ENCODE measurements around the gene TRMT2A.
"Not testable (repeated sequence)": the region's sequence is repeated elsewhere in the genome, so short reads cannot be mapped to it uniquely, and the experiment has no call there.

TRMT2A gene, protein sequence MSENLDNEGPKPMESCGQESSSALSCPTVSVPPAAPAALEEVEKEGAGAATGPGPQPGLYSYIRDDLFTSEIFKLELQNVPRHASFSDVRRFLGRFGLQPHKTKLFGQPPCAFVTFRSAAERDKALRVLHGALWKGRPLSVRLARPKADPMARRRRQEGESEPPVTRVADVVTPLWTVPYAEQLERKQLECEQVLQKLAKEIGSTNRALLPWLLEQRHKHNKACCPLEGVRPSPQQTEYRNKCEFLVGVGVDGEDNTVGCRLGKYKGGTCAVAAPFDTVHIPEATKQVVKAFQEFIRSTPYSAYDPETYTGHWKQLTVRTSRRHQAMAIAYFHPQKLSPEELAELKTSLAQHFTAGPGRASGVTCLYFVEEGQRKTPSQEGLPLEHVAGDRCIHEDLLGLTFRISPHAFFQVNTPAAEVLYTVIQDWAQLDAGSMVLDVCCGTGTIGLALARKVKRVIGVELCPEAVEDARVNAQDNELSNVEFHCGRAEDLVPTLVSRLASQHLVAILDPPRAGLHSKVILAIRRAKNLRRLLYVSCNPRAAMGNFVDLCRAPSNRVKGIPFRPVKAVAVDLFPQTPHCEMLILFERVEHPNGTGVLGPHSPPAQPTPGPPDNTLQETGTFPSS

DNA sequence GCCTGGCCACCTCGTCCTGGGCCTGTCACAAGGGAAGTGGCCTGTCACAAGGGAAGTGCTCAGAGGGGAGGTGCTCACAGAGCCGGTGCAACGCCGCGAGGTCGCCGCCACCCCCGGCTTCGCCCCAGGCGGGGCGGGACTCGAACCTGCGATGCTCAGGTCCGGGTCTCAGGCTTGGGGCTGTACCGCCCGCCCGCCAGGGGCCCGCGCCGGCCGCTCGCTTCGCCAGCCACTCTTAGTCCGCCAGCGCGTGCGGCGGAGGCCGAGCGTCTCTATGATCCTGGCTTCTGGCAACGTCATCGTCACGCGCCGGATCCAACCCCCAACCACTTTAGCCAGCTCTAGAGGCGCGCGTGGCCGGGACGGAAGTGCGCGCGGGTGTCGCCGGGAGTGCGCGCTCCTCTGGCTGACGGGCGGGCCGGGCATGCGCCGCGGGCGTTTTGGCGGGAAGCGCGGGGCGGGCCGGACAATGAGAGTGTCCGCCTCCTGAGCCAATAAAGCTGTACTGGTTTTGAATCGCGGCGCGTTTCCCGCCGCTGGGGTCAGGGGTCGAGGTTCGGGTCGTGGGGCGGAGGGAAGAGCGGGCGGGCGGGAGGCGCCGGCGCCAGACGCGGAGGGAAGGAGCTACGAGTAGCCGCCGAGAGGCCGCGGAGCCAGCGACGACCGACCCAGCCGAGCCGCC is at the start of gene TRMT2A:
TSS of gene TRMT2A (minus strand) at position 276 of the 682 bp plus-strand sequence. CDS start 320 bp downstream, outside the sequence.
- in situ Hi-C loops (cut with HindIII; ENCODE audit: low pct_unique_long_range_greater_than_20kb, low sequenced_read_pairs), result no loop called here
- DNase-seq (ENCODE audit: low read depth in 1 of 2, low spot score in 1 of 2), result peak; percentile 91 to 97
- no peak for TF ChIP-seq JUND (IDR thresholded peaks at IDR 0.05; ENCODE audit: low read depth)

DNA sequence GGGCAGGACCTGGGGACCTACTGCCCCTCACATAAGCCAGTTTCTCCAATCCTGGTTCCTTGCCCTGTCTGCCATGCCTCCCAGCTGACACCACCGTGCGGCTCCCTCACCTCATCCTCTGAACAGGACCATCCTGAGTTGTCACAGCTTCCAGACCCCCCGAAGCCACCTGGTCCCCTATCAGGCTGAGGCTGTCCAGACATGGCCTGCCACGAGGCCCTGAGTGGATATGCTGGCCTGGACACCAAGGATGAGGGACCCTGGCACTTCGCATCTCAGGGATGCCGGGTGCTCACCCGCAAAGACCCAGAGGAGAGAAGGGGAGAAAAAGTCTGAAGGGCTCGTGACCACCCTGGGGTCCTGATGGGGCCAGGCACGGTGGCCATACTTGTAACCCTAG is 49.7 kb upstream of the TRMT2A start:
- no peak for DNase-seq (ENCODE audit: low read depth in 1 of 2, low spot score in 1 of 2)
- TF ChIP-seq JUND (IDR thresholded peaks at IDR 0.05; ENCODE audit: low read depth), result no peak
- in situ Hi-C loops (cut with HindIII; ENCODE audit: low pct_unique_long_range_greater_than_20kb, low sequenced_read_pairs), result no loop called here

- no peak for DNase-seq (ENCODE audit: low read depth in 1 of 2, low spot score in 1 of 2)
- no peak for TF ChIP-seq JUND (IDR thresholded peaks at IDR 0.05; ENCODE audit: low read depth)
- in situ Hi-C loops (cut with HindIII; ENCODE audit: low pct_unique_long_range_greater_than_20kb, low sequenced_read_pairs), result no loop called here
These were observed 48.9 kb upstream of the TRMT2A start for GRCh38 chr22:20165913-20166312.

DNA sequence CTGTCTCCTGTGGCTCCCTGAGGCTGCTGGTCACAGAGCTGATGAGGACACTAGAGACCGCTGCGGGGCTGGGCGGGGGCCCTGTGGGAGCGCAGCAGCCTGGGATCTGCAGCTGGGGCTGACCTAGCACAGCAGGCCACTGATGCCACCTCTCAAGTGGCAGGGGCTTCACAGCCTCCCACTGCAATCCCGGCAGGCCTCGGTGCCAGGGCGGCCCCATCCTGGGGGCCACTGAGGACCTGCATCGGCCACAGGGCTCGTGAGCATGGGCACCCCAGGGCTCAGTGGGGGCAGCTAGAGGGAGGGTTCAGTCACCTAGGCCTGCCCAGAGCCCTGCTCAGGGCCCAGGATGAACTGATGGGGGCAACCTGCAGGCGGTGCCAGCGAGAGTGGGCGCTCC is 48.4 kb upstream of the TRMT2A start:
- in situ Hi-C loops (cut with HindIII; ENCODE audit: low pct_unique_long_range_greater_than_20kb, low sequenced_read_pairs), result no loop called here
- no peak for TF ChIP-seq JUND (IDR thresholded peaks at IDR 0.05; ENCODE audit: low read depth)
- DNase-seq (ENCODE audit: low read depth in 1 of 2, low spot score in 1 of 2), result no peak

GRCh38 chr22:20164863-20165262 is 47.8 kb upstream of the TRMT2A start:
- in situ Hi-C loops (cut with HindIII; ENCODE audit: low pct_unique_long_range_greater_than_20kb, low sequenced_read_pairs), result no loop called here
- no peak for DNase-seq (ENCODE audit: low read depth in 1 of 2, low spot score in 1 of 2)
- no peak for TF ChIP-seq JUND (IDR thresholded peaks at IDR 0.05; ENCODE audit: low read depth)

- in situ Hi-C loops (cut with HindIII; ENCODE audit: low pct_unique_long_range_greater_than_20kb, low sequenced_read_pairs), result no loop called here
- no peak for DNase-seq (ENCODE audit: low read depth in 1 of 2, low spot score in 1 of 2)
- no peak for TF ChIP-seq JUND (IDR thresholded peaks at IDR 0.05; ENCODE audit: low read depth)
These were observed 43.0 kb upstream of the TRMT2A start for GRCh38 chr22:20160041-20160440.

GRCh38 chr22:20159531-20159930 is 42.5 kb upstream of the TRMT2A start:
- in situ Hi-C loops (cut with HindIII; ENCODE audit: low pct_unique_long_range_greater_than_20kb, low sequenced_read_pairs); DNase-seq (ENCODE audit: low read depth in 1 of 2, low spot score in 1 of 2): not testable (repeated sequence)

DNA sequence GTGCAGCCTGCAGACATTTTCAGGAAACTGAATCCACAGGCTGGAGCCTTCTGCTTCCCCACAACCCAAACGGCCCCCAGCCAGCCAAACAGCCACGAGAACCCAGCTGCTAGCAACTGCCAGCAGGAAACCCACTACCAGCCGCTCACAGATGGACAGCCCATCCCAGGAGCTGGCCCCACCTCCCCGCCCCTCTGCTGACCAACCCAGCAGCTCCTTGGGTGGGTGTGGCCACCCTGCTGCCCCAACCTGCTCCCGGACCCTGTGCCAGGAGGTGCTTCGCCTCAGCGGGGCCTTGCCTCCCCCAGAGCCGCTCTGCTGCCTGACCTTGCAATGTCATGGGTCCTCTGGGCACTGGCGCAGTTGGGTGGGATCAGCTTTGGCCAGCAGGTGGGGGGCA is 42.0 kb upstream of the TRMT2A start:
- TF ChIP-seq JUND (IDR thresholded peaks at IDR 0.05; ENCODE audit: low read depth), result no peak
- no peak for DNase-seq (ENCODE audit: low read depth in 1 of 2, low spot score in 1 of 2)
- in situ Hi-C loops (cut with HindIII; ENCODE audit: low pct_unique_long_range_greater_than_20kb, low sequenced_read_pairs), result no loop called here

DNA sequence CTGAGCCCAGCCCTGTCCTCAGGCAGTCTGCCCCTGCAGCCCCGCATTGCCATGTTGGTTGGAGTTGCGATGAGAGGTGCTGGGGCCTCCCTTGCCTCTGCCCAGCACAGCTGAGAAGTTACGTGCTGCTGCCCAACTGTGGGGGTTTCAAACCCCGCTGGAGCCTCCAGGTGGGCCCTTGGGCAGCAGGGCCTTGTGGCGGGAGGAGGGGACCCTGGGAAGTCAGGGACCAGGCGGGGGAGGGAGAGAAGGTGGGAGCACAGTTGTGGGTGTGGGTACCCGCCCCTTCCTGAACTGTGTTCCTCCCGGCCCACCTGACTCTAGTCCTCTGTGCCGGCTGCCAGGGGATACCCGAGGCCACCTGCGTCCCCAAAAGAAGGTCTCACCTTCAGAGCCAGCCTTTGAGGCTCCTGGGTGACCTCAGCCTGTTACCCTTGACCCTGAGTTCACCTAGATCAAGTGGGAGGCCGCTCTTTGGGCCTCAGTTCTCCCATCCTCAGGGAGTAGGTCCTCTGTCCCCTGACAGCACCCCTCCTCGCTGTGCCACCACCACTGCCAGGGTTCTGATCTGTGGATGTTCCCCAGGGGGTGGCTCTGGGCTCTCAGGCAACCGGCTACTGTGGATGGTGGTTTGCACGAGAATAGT is 41.5 kb upstream of the TRMT2A start:
- no peak for DNase-seq (ENCODE audit: low read depth in 1 of 2, low spot score in 1 of 2)
- in situ Hi-C loops (cut with HindIII; ENCODE audit: low pct_unique_long_range_greater_than_20kb, low sequenced_read_pairs), result no loop called here
- TF ChIP-seq JUND (IDR thresholded peaks at IDR 0.05; ENCODE audit: low read depth), result no peak

DNA sequence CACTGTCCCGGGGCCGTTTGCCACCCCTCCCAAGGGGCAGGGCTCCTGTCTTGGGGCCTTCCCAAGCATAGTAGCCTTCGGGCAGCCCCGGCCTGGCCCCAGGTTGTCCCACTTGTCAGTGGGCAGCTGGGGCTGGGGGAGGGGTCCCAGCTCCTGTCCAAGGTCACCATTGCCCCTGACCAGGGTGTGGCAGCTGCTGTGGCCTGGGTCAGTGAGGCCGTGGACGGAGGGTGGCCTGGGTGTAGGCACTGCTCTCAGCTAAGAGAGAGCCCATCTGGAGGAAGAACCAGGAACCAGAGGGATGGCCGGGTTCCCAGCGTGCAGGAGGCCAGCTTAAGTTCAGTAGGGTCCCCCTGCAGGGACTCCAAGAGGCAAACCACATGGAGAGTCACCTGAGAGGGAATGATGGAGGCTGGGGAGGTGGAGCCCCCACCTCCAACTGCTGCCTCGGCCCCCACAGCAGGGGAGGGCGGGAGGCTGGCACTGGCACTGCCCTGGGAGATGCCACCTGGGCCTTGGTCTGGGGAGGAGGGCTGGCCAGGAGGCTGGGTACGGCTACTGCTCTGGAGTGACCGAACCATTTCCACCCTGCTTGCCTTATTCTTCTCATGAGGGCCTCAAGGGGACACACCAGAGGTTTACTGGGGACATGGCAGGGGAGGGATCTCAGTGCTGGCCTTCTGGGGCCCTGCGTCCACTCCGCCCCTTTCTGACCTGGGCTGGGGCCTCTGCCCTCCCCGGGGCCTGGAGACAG is 40.6 kb upstream of the TRMT2A start:
- in situ Hi-C loops (cut with HindIII; ENCODE audit: low pct_unique_long_range_greater_than_20kb, low sequenced_read_pairs), result no loop called here
- DNase-seq (ENCODE audit: low read depth in 1 of 2, low spot score in 1 of 2), result no peak
- TF ChIP-seq JUND (IDR thresholded peaks at IDR 0.05; ENCODE audit: low read depth), result no peak

DNA sequence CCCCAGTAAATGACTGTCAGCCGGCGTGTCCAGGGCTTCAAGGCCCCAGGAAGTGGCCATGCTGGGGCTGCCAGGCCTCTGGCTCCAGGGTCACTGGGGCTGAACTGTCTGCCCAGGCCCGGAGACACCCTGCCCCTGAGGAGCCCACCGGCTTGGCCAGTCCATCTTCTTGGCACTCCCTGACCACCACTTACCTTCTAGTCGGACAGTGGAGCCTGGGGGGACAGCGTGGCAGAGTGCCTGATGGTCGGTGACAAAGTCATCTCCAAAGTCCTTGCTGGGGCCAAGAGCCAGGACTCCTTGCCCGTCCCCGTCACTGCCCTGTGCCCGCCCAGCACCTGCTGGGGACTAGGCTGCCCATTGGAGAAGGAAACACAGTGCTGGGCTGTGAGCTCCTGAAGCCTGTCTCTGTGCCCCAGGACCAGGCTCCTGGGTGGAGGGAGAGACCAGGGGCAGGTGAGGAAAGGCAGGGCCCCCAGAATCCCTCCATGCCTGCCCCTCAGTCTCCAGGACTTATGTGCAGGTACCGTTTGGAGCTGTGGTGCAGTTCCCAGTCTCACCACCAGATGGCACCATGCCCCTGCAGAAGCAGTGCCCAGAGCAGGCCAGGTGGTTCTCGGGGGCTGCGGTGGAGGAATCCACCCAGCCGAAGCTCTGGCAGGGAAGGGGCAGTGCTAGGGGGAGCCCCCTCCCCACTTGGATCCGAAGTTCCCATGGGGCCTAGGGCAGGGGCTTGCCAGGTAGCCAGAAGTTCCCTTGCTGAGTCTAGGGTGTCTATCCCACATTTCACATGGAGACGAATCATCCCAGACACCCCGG is 39.8 kb upstream of the TRMT2A start:
- DNase-seq (ENCODE audit: low read depth in 1 of 2, low spot score in 1 of 2), result peak; percentile 52 to 79
- in situ Hi-C loops (cut with HindIII; ENCODE audit: low pct_unique_long_range_greater_than_20kb, low sequenced_read_pairs), result no loop called here
- no peak for TF ChIP-seq JUND (IDR thresholded peaks at IDR 0.05; ENCODE audit: low read depth)
